Measurements from ENCODE around the gene SPCS2. TPM values are rescaled to one million over a fixed set of nuclear protein-coding genes. Genes with fewer than 3 reads are reported as not detected.

The SPCS2 gene
- polyA plus RNA-seq, 1 experiment = 68.3 TPM

- no peak for DNase-seq (ENCODE audit: low read depth)
- Histone ChIP-seq H3K4me3 (ENCODE audit: low read depth, low read length) (no peak overlapping the region), H3K36me3 (ENCODE audit: control insufficient read depth, insufficient read depth, low read length) (no peaks in the 10 kb centered on the region; the same call in 1 of the 2 replicates), H3K27me3 (ENCODE audit: control insufficient read depth, insufficient read depth, low read length) (no peaks in the 10 kb centered on the region)
- TF ChIP-seq, protein P1, sequence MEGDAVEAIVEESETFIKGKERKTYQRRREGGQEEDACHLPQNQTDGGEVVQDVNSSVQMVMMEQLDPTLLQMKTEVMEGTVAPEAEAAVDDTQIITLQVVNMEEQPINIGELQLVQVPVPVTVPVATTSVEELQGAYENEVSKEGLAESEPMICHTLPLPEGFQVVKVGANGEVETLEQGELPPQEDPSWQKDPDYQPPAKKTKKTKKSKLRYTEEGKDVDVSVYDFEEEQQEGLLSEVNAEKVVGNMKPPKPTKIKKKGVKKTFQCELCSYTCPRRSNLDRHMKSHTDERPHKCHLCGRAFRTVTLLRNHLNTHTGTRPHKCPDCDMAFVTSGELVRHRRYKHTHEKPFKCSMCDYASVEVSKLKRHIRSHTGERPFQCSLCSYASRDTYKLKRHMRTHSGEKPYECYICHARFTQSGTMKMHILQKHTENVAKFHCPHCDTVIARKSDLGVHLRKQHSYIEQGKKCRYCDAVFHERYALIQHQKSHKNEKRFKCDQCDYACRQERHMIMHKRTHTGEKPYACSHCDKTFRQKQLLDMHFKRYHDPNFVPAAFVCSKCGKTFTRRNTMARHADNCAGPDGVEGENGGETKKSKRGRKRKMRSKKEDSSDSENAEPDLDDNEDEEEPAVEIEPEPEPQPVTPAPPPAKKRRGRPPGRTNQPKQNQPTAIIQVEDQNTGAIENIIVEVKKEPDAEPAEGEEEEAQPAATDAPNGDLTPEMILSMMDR (IDR thresholded peaks at IDR 0.05; ENCODE audit: insufficient read depth, low read depth, low read length) = no peak
- CTCF ChIA-PET = interaction anchor here (0.5 to 7.5 kb wide), 40 partner anchors 8 to 236 kb away, joined by 3 to 95 read pairs (median 4); partner anchors contain the start of genes NEU3 and TPBGL
- POLR2A ChIA-PET = no interaction called here
These were observed 73.2 kb downstream of the SPCS2 start for GRCh38 chr11:75022296-75022695.

GRCh38 chr11:75022759-75023396, 73.8 kb downstream of the SPCS2 start:
- POLR2A ChIA-PET = no interaction called here
- TF ChIP-seq, protein P1 (IDR thresholded peaks at IDR 0.05; ENCODE audit: insufficient read depth, low read depth, low read length) = peak; percentile 97
- DNase-seq (ENCODE audit: low read depth) = peak; percentile 16
- Histone ChIP-seq H3K36me3 (ENCODE audit: control insufficient read depth, insufficient read depth, low read length) (no peaks in the 10 kb centered on the region), H3K4me3 (ENCODE audit: low read depth, low read length) (no peak overlapping the region), H3K27me3 (ENCODE audit: control insufficient read depth, insufficient read depth, low read length) (no peaks in the 10 kb centered on the region)
- CTCF ChIA-PET = interaction anchor here (0.7 to 7.5 kb wide), 41 partner anchors 9 to 235 kb away, joined by 3 to 95 read pairs (median 4); partner anchors contain the start of genes NEU3 and TPBGL

- TF ChIP-seq, protein P1 (IDR thresholded peaks at IDR 0.05; ENCODE audit: insufficient read depth, low read depth, low read length) = no peak
- H3K4me3 ChIP-seq (ENCODE audit: low read depth, low read length) = no peak overlapping the region
- POLR2A ChIA-PET = no interaction called here
- H3K36me3 ChIP-seq (ENCODE audit: control insufficient read depth, insufficient read depth, low read length) = no peaks in the 10 kb centered on the region
- CTCF ChIA-PET = interaction anchor here (0.6 to 7.5 kb wide), 27 partner anchors 8 to 226 kb away, joined by 3 to 95 read pairs (median 5); partner anchors contain the start of genes NEU3 and TPBGL
- H3K27me3 ChIP-seq (ENCODE audit: control insufficient read depth, insufficient read depth, low read length) = no peaks in the 10 kb centered on the region; the same call in 1 of the 2 replicates
- DNase-seq (ENCODE audit: low read depth) = no peak
These were observed 74.5 kb downstream of the SPCS2 start for GRCh38 chr11:75023446-75024067.

GRCh38 chr11:75024068-75024449, 75.0 kb downstream of the SPCS2 start:
- TF ChIP-seq, protein P1 (IDR thresholded peaks at IDR 0.05; ENCODE audit: insufficient read depth, low read depth, low read length) = no peak
- Histone ChIP-seq H3K27me3 (ENCODE audit: control insufficient read depth, insufficient read depth, low read length) (no peaks in the 10 kb centered on the region; the same call in 1 of the 2 replicates), H3K36me3 (ENCODE audit: control insufficient read depth, insufficient read depth, low read length) (no peaks in the 10 kb centered on the region), H3K4me3 (ENCODE audit: low read depth, low read length) (no peak overlapping the region)
- no peak for DNase-seq (ENCODE audit: low read depth)
- POLR2A ChIA-PET = no interaction called here
- CTCF ChIA-PET = interaction anchor here (0.6 to 7.5 kb wide), 12 partner anchors 8 to 226 kb away, joined by 3 to 95 read pairs (median 15); partner anchors contain the start of gene TPBGL

DNA sequence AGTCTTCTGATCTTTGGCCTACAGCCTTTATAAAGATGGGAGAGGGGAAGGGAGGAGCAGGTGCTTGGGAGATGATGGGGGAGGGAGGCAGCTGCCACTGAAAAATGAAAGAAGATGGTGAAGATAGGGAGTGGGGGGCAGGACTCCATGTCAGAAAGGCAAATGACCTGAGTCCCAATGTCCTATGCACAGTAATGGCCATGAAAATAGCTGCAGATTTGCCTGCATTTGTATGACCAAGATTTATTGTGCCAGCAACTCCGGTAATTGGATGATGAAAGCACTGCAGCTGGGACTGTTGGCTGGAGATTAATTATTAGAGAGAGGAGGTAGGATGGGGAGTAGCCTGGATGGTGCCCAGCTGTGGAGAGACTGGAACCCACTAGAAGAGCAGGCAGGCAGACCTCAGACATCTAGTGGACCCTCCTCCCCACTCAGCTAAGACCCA, 75.7 kb downstream of the SPCS2 start:
- Histone ChIP-seq H3K4me3 (ENCODE audit: low read depth, low read length) (no peak overlapping the region), H3K36me3 (ENCODE audit: control insufficient read depth, insufficient read depth, low read length) (no peaks in the 10 kb centered on the region), H3K27me3 (ENCODE audit: control insufficient read depth, insufficient read depth, low read length) (no peaks in the 10 kb centered on the region; the same call in 1 of the 2 replicates)
- DNase-seq (ENCODE audit: low read depth) = no peak
- ChIA-PET POLR2A (no interaction called here), CTCF (interaction anchor here (1.1 to 7.5 kb wide), 7 partner anchors 10 to 225 kb away, joined by 3 to 95 read pairs (median 27); no protein-coding TSS in a partner anchor)
- TF ChIP-seq, protein P1 (IDR thresholded peaks at IDR 0.05; ENCODE audit: insufficient read depth, low read depth, low read length) = no peak

All from BJ (cell line).